GM21528 (cell line): ENCODE measurements around the gene UBAC2.

ENCODE experiments used
- ATAC-seq: cut with Tn5 transposase; IDR thresholded peaks from one replicate; pipeline ENCODE4 v1.9.1; 2021; ENCODE audit warnings: mild to moderate bottlenecking, moderate library complexity; ENCODE audit not compliant: unreplicated experiment, low FRiP score

The UBAC2 gene

DNA sequence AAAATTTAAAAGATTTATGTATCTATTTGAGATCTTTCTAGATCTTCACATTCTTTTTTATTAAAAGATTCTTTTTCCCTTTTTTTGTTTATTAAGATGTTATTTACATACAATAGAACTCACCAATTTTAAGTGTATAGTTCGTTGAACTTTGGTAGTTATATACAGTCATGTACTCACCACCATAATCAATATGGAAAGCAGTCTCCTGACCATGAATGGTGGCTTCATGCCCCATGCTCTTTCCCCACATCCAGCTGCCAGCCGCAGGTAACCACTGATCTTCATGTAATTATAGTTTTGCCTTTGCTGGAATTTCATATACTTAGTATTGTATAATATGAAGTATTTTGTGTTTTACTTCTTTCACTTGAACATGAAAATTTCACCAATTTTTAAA, 127.1 kb downstream of the UBAC2 start:
- ATAC-seq, result no peak

DNA sequence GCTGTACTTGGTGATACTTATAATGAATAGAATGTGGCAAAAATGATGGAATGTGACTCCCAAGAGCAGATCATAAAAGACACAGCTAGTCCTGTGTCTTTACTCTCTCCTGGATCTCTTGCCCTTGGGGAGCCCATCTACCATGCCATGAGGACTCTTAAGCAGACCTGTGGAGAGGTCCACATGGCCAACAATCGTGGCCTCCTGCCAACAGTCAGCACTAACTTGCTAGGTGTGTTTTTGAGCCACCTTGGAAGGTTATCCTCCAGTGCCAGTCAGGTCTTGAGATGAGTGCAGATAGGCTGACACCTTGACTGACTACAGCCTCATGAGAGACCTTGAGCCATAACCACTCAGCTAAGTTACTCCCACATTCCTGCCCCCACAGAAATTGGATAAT, 128.8 kb downstream of the UBAC2 start:
- ATAC-seq, result no peak

DNA sequence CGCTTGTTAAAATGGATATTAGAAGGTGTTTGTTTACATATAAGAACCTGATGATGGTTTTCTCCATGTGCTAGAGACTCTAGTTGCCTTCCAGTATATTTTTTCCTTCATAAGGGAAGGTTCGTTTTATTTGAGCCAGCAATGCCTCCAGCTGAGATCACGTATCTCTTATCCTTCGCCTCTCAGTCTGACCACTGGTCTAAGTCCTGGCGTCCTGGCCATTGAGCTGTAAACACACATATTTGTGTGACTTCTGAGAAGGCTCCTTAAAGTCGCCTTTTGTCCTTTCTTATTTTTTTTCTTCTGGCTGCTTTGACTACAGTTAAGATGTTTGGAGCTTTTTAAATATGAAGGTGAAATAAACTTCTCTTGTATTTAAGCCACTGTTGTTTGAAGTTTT, 130.3 kb downstream of the UBAC2 start:
- ATAC-seq, result no peak

DNA sequence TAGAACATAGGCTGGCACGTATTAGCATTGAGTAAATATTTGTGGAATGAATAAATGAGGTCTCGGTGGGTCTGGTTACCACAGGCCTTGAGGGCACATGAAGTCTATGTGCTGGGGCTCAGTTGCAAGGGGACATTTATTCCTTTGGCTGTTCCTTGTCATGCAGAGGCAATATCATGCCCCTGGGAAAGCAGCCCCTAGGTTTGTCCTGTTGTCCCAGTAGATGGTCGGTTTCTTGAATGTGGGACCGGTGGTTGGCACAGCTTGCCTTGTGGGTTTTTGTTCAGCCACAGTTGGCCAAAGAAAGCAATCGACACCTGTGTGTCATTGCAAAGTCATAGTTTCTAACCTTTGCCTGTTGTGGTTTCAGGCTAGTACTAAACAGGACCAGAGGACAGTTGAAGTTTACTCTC, 131.2 kb downstream of the UBAC2 start:
- peak; percentile 86 for ATAC-seq

DNA sequence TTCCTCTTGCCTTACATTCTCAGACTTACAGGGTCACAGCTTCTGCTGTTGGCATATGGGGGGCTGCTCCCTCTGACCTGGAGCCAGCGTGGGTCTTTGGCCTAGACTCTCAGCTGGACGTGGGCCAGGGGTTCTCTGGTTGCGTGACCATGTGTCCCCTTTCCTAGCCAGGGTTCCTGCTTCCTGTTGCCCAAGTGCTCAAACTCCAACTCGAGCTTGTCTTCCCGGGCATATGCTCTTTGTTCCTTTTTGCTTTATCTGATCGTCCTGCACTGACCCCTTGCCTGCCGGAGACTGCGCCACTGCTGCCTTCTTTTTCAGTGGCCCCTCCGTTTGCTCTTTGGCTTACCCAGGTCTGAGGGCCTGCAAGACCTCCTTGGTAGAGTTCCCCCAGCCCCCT, 131.8 kb downstream of the UBAC2 start:
- no peak for ATAC-seq

DNA sequence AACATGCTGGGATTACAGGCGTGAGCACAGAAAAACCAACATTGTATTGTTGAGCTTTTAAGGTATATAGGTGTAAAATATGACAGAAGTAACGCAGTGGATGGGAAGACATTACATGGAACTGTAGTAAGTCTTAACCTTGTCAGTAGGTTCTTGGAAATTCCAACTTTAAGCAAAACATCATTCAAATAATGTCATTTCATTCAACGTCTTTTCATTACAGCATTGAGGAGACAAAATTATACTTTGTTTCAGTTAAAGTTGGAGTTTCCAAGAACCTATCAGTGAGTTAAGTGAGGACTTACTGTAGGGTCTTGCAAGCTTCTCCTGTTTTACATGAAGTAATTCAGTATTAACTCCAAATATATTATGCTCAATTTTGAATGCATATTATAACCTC, 133.6 kb downstream of the UBAC2 start:
- no peak for ATAC-seq

DNA sequence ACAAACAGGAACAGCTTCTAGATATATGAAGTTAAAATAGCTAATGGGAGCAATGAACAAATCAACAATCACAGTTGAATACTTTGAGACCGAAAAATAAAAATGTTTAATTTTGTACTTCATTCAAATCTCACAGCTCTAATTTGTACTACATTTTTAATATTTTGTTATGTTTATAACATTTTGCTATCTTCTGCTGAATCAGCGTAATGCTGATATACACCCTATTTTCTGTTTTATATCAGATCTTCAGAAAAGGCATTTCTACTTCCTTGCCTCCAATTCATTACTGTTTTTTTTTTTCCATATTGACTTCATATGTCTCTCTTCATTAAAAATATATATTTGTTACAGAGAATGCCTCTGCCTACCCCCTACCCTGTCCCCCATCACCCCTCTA, 134.4 kb downstream of the UBAC2 start:
- ATAC-seq, result no peak

DNA sequence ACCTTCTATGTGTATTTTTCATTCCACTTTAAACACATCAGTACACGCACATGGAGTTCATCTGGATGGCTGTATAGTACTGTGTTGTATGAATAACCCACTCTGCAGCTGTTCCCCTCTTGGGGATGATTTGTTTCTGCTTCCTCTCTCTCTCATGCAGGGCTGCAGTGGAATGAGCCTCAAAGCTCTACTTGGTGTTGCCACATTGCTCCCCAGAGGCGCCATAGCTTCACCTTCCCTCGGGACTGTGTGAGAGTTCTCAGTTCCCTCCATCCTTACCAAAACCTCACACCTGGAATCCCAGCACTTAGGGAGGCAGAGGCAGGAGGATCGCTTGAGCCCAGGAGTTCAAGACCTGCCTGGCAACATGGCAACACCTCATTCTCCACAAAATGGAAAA, 134.9 kb downstream of the UBAC2 start:
- peak; percentile 54 for ATAC-seq

DNA sequence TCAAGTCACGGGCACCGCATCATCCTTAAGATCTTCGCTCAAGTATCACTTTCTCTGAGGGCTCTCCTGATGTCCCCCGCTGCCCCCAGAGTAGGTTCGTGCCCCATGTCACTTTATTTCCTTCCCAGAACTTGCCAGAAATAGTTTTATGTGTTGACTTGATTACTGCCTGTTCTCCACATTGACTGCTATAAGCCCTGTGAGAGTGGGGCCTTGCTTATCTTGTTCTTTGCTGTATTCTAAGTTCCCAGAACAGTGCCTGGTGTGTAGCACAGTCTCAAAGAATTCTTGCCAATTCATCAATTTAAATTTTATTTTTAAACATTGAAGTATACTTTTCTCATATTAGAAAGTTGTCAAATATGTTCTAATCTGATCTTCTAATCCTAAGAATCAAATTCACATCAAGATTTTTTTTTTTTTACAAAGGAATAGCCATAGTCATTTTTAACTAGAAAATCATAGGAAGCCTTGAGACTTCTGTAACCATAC, 138.6 kb downstream of the UBAC2 start:
- no peak for ATAC-seq

DNA sequence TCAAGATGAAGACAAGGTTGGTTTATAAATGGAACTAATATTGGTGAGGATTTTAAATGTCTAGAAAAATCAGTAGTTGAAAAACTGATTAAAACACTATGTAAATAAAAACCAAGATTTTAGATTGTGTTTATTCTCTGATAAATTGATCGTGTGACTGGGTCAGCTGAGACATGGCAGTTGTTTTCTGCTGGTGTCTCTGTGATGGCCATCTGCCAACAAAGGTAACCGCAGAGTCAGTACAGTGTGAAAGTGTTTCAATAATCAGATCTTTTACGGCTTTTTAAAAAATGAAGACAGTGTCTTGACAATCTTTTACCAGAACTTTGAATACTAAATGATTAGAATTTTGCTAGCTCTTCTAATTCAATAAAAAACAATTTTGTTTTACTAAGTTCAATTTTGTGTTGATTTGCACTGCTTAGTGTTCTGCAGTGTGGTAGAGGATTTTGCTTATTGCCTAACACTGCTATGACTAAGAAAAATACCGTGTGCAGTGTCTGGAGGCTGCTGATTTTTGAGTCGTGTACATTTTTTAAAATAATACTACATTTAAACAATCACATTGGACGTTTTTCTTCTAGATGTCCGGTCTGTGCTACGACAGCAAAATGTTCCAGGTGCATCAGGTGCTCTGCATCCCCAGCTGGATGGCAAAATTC, 139.2 kb downstream of the UBAC2 start:
- ATAC-seq, result no peak

DNA sequence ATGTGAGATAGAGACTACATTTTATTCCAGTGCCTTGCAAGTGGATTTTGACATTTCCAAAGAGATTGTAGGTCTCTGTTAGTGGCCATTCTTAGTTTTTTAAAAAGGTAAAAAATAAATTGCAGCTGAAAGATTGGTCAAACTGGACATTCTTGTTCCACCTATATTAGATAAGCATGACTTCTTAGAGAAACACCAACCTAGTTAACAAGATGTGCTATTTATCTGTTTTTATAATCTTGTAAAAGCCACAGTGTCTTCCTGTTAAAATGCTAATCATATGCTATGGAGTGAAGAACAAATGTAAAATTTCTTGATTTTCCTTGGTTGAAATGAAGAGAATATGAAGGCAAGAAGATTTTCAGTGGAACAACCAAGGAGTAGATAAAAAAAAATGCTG, 140.0 kb downstream of the UBAC2 start:
- no peak for ATAC-seq

DNA sequence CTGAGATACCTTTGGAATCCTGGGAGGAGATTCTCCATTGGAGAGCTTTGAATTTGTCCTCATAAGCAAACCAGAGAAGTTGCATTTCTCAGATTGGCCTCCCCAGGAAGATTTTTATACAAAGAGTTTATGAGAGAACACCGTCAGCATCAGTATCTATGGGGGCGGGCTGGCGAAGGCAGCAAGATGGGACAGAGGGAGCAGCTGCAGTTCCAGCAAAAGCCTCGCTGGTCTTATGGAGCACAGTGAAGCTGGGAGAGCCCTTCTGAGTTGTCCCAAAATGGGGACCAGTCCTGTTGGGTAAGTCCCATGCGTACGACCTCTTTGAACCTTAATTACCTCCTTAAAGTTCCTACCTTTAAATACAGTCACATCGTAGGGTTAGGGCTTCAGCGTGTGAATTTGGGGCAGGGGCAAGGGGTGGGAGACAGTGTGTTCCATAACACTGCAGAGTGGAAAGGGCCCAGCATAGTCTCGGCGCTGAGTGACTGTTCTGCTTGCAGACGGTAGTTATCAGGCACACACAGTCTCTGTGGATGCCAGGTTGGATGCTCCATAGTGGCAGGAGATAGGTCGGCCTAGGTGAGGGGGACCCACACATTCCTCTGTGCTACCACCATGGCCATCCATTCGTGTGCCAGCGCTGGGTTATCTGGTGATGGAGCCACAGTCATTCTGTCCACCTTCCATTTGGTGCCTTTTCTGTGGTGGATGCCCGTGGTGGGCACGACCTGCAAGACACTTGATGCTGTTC, 141.5 kb downstream of the UBAC2 start:
- no peak for ATAC-seq

DNA sequence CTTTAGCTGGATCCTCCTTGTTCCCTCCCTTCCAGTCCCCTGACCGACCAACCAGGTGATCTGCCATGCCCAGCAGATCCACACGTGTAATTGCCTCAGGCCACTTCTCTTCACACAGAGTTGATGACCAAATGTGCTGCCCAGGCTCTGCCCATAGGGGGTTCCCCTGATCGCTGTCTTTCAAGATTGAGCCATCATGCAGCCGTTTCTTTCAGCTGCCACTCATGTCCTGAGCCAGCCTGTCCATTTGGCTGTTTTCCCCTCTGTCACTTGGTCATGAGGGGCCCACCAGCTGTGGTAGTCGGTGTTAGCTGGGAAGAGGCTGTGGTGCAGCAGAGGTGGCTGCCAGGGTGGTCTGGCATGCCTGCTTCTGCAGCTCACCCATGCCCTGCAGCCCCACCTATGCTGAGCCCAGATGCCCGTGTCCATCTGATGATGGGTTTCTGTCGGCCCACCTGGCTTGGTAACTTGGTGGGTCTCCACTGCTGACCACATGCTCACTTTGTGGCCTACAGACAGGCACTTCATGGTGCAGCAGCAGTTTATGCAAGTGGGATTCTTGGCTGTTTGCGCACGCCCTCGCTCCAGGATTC, 142.2 kb downstream of the UBAC2 start:
- no peak for ATAC-seq

DNA sequence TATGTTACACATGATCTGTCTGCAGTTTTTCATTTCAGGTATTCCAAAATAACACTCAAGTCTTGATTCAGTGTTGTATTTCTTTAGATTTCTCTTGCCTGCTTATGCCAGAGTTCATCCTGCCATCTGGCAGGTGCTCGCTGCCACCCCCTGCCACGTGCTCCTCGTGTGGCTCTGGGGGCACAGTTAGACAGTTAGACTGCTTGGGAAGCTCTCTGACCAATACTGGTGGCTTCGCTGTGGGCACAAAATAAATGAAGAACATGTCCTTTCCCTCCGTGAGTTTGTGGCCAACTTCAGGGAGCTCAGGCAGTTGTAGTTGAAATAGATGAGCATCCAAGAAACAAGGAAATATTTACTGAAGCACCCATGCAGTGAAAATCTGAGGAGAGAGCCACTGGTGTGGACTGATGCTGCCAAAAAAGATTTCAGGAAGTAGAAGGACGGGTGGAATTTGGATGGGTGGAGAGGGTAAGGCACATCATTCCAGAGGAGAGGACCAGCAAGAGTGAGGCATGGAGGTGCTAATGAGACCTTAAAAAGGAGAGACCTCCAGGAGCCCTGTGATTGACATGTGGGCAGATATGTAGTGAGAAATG, 144.1 kb downstream of the UBAC2 start:
- no peak for ATAC-seq

DNA sequence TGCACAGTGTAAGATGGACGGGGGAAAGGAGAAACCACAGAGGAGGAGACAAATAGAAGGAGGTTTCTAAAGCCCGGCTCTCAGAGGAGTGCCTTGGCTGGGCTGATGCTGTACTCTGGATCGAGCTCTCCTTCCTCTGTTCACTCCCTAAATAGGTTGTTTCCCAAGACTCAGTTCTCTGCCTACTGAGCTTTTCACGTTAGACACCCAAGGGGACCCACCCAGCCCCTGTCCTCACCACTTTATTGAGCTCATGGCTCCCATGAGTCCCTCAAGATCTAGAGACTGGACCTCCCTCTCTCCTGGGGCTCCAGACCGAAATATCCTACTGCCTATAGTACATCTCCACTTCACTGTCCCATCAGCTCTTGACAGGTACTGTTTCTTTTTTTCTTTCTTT, 144.7 kb downstream of the UBAC2 start:
- ATAC-seq, result no peak

DNA sequence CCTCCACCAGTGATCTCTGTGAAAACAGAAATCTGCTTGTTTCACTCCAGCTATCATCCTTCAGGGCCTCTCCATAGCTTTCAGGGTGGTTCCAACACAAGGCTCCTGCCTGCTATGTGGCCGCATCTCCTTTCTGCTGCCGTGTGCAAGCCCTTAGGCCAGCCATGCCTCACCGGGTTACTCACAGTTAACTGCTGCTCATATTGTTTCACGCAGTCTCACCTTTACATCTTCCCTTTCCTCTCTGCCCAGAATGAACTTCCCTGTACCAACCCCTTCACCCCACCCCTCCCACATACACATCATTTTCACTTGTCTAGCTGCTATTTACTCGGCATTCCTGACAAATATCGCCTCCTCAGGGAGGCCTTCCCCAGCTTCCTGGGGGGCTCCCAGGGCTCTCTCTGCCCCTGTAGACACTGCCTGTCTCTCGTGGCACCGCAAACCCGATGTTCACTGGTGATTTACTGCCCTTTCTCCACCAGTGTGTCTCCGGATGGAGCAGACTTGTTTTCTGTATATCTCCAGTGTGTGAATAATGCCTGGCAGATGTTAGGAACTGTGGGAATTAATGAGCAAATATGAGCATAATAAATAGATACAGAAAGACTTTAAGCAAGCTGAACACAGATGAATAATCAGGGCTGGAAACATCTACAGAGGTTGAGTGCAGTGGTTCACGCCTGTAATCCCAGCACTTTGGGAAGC, 145.8 kb downstream of the UBAC2 start:
- ATAC-seq, result no peak

DNA sequence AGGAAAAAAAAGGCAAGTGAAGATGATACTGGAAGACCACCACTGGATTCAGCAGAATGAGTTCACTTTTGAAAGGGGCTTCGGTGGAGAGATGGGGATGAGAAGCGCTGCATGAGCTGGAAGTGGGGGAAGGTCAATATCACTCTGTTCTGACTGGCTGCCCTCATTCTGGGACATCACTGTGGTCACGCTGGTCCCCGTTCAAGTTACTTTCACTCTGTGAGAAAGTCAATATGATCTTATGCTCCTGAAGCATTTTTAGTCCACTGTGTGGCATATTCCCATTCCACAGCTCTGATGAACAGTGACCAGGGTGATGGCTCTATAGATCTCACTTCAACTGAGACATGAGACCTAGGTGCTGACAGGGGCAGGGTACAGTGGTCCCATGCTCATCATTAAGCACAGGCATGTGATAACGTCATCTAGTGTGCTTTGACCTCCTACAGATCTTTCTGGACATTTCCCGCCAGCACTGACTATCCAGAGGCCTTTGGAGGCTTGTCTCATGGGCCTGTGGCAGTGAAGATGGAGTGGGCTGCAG, 146.8 kb downstream of the UBAC2 start:
- ATAC-seq, result no peak

DNA sequence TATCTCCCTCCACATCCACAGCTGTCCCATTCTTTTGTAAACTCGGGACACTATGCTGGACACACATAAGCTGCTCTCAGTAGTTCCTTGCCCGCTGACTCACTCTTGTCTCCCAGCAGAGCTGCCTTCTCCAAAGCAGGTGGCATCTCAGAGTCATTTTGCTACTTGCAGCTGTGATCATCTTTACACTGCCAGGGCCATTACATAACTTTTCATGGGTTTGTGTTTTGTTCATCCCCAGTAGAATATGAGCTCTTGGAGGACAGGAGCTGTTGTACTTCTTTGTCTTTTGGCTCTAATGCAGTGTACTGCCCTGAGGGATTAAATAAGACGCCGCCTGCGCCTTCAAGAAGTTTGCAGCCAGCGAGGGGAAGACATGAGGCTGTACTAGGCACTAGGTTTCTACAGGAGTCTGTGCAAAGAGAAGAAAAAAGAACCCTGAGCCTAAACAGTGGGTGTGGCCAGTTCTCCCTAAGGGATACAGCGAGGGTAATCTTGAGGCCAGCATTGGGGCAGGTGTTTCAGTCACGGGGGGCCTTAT, 147.3 kb downstream of the UBAC2 start:
- ATAC-seq, result no peak

DNA sequence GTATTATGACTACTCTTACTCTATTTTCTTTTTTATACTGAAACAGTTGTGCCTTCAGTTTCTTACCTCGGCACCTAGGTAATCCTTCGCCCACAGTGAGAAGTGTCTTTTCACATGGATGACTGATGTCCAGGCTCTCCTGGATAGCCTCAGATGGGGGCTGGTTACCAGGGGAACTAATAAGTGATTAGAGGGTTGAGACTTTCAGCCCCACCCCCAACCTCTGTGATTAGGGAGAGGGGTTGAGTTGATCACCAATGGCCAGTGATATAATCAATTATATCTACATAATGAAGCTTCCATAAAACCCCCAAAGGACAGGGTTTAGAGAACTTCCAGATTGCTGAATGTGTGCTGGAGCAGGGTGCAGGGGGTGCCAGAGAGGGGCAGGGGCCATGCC, 149.5 kb downstream of the UBAC2 start:
- no peak for ATAC-seq

DNA sequence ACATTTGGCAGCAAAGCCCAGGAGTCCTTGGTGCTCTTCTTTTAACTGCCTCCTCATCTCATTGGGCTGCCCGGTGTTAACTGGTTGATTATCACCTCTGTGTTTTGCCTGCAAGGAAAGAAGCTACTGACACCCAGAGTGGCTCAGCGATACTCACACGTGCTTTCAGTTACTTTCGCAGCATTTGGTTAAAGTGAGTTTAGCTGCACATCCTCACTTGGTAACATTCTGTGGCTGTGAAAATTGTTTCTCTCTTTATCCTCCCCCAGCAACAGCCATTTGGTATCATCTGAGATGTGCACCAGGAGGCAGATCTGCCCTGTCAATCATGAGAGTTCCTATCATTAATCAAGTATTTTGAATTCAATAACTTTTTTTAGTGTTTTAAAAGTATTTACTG, 151.1 kb downstream of the UBAC2 start:
- ATAC-seq, result no peak
